CMK (cell line): ENCODE results near the gene DCTN5.

Experiments
- DNase-seq: peaks from one replicate; pipeline ENCODE4 v3.0.0-alpha.2; 2010; ENCODE audit warnings: low read depth

The DCTN5 gene

DNA sequence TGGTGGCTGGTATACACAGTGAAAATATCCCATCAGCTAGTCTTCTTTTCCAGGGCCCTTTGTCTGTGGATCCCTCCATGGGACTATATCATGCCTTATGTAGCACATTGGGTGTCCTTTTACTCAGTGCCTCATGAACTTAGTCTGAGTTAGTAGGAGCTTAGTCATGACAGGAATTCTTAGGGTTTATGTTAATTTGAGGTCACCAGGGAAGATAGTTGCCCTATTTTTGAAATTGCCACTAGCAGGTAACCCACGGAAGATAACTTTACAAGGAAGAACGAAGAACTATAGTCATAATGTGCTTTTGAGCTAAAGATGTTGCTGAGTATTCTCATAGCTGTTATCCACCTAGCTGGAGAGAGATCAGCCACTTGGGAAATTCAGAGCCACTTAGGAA, 22.7 kb downstream of the DCTN5 start:
- DNase-seq = no peak

DNA sequence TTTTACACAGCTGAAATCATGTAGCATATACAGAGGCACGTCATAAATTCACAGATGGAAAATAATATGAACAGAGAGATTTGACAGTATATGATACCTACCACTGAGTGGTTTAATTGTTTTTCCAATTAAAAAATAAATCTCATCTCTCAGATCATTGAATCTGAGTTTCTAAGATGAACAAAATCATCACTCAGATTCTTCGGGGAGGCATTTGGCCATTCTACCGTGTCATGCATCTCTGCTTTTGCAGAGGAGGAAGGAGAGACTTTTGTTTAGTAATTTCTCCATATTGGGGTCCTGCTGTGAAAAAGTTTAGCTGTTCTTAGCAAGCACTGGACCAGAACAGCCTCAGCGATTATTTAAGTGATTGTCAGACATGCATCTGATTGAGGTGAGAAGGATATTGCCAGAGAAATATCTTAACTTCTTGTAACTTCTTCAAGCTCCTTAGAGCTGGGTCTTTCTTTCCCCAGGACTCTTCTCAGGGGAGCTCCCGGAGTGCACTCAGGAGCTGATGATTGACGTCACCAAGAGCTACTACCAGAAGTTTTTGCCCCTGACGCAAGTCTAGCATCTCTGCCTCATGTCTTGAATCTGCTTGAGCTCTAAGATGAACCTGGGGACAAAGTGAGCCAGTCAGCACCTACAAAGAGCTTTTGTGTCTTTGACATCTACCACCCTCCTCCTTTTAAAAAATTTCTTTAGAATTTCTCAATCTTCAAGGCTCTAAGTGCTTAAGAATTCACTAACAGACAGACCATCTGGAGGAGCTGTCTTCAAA, 25.5 kb downstream of the DCTN5 start:
- DNase-seq = no peak

GRCh38 chr16:23667355-23667659, 26.0 kb downstream of the DCTN5 start:
- DNase-seq = no peak

DNA sequence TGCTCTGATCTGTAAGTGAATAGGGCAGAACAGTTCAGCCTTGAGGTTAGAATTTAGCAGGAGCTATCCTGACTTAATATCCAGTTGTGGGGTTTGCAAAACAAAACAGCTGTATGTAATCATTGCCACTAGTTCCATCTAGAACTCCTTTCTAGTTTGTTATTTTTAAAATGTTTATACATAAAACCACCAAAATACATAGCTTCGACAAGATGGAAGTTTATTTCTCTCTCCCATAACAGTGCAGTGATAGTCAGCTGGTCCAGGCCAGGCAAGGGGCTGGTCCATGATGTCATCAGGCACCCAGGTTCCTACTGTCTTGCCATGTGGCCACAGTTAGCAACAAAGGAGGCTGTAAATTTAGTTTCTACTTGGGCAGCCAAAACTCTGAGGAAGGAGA, 27.0 kb downstream of the DCTN5 start:
- DNase-seq = no peak

- no peak for DNase-seq
Measured at GRCh38 chr16:23668873-23669272, 27.6 kb downstream of the DCTN5 start.

- no peak for DNase-seq
Measured at GRCh38 chr16:23670137-23670776, 29.0 kb downstream of the DCTN5 start.

- no peak for DNase-seq
Measured at GRCh38 chr16:23673971-23674614, 32.8 kb downstream of the DCTN5 start.

GRCh38 chr16:23676924-23677480, 35.7 kb downstream of the DCTN5 start:
- no peak for DNase-seq

- DNase-seq = peak; percentile 52
Measured at GRCh38 chr16:23678430-23679273, 37.4 kb downstream of the DCTN5 start, which contains the start of gene PLK1. PLK1 (plus strand) TSS chr16:23678889; CDS start chr16:23678933, 44 bp downstream.

- DNase-seq = peak; percentile 68
Measured at GRCh38 chr16:23679274-23679985, 38.2 kb downstream of the DCTN5 start.

DNA sequence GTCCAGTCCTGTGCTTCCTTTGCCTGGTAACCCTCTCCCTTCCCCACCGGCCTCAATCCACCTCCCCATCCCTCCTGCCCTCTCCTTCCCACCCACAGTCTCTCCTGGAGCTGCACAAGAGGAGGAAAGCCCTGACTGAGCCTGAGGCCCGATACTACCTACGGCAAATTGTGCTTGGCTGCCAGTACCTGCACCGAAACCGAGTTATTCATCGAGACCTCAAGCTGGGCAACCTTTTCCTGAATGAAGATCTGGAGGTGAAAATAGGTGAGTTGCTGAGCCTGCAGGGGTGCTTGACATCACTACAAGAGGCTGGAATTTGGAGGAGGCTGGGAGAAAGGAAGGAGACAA, 38.7 kb downstream of the DCTN5 start:
- DNase-seq = no peak

DNA sequence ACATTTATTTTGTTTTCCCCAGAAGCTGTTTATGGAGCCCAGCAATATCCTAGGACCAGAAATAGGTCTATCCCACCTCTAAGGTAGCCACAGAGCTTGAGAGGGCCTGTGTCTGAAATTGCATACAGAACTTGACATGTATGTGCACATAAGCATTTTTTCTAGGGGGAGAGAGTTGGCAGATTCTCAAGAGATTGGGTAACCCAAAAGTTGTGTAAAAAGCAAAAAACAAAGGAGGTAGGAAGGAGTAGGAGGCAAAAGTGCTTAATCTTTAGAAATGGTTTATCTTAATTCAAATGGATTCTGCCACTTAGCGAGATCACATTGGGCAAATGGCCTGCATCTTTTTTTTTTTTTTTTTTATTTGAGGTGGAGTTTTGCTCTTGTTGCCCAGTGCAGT, 40.9 kb downstream of the DCTN5 start:
- no peak for DNase-seq

GRCh38 chr16:23683487-23683886, 42.2 kb downstream of the DCTN5 start:
- DNase-seq = no peak

- no peak for DNase-seq
Measured at GRCh38 chr16:23687034-23687808, 46.0 kb downstream of the DCTN5 start.

- DNase-seq = no peak
Measured at GRCh38 chr16:23689442-23690187, 48.3 kb downstream of the DCTN5 start.

DNA sequence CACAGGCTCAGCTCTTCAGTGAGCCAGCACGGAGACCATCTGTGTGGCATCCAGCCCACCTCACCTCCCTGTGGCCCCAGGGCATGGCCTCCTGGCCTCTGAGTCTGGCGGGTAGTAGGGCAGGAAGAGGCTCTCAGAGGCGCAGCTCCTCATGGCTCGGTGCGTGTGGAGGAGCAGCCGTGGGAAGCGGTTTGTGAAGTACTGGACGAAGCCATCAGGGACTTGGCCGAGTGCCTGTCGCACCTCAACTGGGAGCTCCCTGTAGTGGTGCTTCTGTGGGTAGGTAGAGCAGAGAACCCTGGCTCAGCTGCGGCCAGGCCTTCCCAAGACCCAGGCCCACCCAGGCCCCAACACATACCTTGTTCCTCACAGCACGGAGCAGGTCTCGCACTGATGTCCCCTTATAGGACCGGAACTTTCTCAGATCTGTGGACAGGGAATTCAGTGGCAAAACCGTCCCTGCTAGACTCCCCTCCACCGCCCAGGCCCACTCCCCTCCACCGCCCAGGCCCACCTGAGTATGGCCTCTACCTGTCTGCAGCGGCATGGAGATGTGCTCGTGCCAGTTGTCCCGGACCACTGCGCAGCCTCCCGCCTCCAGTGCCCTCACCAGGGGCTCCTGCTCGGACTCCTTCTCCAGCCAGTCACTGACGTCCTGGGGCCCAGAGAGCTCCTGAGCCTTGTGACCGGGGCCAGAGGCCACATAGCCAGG, 49.7 kb downstream of the DCTN5 start:
- no peak for DNase-seq

- DNase-seq = no peak
Measured at GRCh38 chr16:23691483-23692189, 50.4 kb downstream of the DCTN5 start.

GRCh38 chr16:23692190-23692837, 51.0 kb downstream of the DCTN5 start:
- no peak for DNase-seq
